PC-3 (cell line): ENCODE results near the gene SCN4B.

Experiments
- EZH2 ChIP-seq: fragments of 300-600 bp; sonication (generic); IDR thresholded peaks from one replicate; pipeline ENCODE4 v1.6.1; 2017; ENCODE audit warnings: antibody characterized with exemption, mild to moderate bottlenecking, low read length; ENCODE audit not compliant: unreplicated experiment
- EZH2phosphoT487 ChIP-seq: fragments of 300-600 bp; sonication (generic); IDR thresholded peaks from 2 replicates; pipeline ENCODE4 v1.6.1; 2018; ENCODE audit warnings: mild to moderate bottlenecking, antibody characterized with exemption, low read length, borderline replicate concordance
- TF ChIP-seq, protein P1 (sequence below): fragments of 300-600 bp; sonication (generic); conservative IDR thresholded peaks from 2 replicates; pipeline ENCODE4 v1.5.1; 2017; ENCODE audit warnings: antibody characterized with exemption, low read depth, mild to moderate bottlenecking, low read length

DNA sequence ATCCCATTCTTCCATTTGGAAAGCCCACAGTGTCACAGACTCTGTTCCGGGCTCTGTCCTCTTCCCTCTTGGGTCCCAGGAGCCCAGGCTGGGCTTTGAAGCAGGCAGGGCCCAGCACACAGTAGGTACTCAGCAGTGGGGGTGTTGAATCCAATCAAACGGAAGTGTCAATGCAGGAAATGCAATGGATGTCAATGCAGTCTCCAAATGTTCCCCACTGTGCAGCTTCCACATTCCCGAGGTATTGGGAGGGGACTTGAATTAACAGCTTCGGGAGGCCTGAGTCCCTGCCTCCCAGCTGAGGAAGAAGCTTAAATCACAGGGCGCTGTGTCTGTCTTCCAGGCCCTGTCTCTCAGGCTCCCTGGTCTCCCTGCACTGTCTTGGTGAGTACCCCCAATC is 44.1 kb downstream of the SCN4B start:
- TF ChIP-seq EZH2phosphoT487 (no peak), EZH2 (no peak)
- TF ChIP-seq, protein P1, sequence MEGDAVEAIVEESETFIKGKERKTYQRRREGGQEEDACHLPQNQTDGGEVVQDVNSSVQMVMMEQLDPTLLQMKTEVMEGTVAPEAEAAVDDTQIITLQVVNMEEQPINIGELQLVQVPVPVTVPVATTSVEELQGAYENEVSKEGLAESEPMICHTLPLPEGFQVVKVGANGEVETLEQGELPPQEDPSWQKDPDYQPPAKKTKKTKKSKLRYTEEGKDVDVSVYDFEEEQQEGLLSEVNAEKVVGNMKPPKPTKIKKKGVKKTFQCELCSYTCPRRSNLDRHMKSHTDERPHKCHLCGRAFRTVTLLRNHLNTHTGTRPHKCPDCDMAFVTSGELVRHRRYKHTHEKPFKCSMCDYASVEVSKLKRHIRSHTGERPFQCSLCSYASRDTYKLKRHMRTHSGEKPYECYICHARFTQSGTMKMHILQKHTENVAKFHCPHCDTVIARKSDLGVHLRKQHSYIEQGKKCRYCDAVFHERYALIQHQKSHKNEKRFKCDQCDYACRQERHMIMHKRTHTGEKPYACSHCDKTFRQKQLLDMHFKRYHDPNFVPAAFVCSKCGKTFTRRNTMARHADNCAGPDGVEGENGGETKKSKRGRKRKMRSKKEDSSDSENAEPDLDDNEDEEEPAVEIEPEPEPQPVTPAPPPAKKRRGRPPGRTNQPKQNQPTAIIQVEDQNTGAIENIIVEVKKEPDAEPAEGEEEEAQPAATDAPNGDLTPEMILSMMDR, result no peak
